Activated CD4-positive, alpha-beta memory T cell treated with anti-CD3 and anti-CD28 coated beads, Interleukin-2, amount 10 ng/mL, durations not matched to agents 7 days and 5 days (primary cell): Measurements from ENCODE around the gene GATD1. TPM values are rescaled to one million over a fixed set of nuclear protein-coding genes. Genes with fewer than 3 reads are reported as not detected.
"Not testable (repeated sequence)": the region's sequence is repeated elsewhere in the genome, so short reads cannot be mapped to it uniquely, and the experiment has no call there.

ENCODE experiments used
- CTCF ChIA-PET: fragments of 350-600 bp; sonication (Branson Sonifier 250); formaldehyde crosslinking; loops from one replicate; lab custom pipeline; 2021; ENCODE audit warnings: antibody characterized with exemption, inconsistent platforms; lab: Charles Lee
- POLR2A ChIA-PET: fragments of 350-600 bp; sonication (Branson Sonifier 250); formaldehyde crosslinking; loops from one replicate; lab custom pipeline; 2021; ENCODE audit warnings: antibody characterized with exemption; lab: Charles Lee
- DNase-seq: peaks from one replicate; pipeline ENCODE4 v3.0.0-alpha.2; 2020
- H3K27ac Mint-ChIP-seq: one replicate; pipeline ENCODE4 v1.8.0; 2021; ENCODE audit warnings: mild to moderate bottlenecking, mixed read lengths
- H3K27me3 Mint-ChIP-seq: one replicate; pipeline ENCODE4 v1.8.0; 2021; ENCODE audit warnings: mixed read lengths
- H3K36me3 Mint-ChIP-seq: one replicate; pipeline ENCODE4 v1.8.0; 2021; ENCODE audit warnings: low read depth, mixed read lengths
- H3K4me1 Mint-ChIP-seq: one replicate; pipeline ENCODE4 v1.8.0; 2021; ENCODE audit warnings: mixed read lengths
- H3K4me3 Mint-ChIP-seq: one replicate; pipeline ENCODE4 v1.8.0; 2021; ENCODE audit warnings: mild to moderate bottlenecking, mixed read lengths
- H3K9me3 Mint-ChIP-seq: one replicate; pipeline ENCODE4 v1.8.0; 2021; ENCODE audit warnings: mixed read lengths
- total RNA-seq, 2 experiments: library from RNA; stranded (reverse); gene quantifications; one replicate each; pipeline ENCODE4 v1.2.3, GENCODE V29; 2021

Gene GATD1
- total RNA-seq, 2 experiments from 2014 or later: 48.6 to 52.9 TPM

DNA sequence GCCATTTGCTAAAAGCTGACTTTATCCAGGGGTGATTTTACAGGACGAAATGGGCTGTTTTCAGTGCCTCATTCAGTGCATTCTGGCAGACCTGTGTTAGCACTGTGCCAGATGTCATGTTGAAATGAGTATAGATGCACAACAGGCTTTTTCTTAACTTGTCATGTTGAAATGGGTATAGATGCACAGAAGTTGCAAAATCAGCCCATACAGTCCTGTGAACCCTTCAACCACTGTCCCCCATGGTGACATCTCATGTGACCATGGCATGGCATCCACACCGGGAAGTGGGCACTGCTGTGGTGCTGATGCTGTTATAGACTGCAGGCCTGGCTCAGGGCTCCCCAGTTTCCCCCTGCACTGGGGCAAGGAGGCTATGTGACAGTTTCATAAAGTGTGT is 27.6 kb downstream of the GATD1 start:
- ChIA-PET CTCF (no interaction called here), POLR2A (interaction anchor here (1.5 kb wide), 1 partner anchor 40 kb away, joined by 3 read pairs; the partner anchor contains the start of gene CEND1)
- Mint-ChIP-seq H3K4me3 (peak overlapping the region; percentile 46), H3K27me3 (no peaks in the 10 kb centered on the region), H3K36me3 (peaks cover 15% of the 10 kb centered on the region), H3K27ac (peak overlapping the region; percentile 32), H3K4me1 (peaks cover 28% of the 10 kb centered on the region), H3K9me3 (no peaks in the 10 kb centered on the region)
- no peak for DNase-seq

DNA sequence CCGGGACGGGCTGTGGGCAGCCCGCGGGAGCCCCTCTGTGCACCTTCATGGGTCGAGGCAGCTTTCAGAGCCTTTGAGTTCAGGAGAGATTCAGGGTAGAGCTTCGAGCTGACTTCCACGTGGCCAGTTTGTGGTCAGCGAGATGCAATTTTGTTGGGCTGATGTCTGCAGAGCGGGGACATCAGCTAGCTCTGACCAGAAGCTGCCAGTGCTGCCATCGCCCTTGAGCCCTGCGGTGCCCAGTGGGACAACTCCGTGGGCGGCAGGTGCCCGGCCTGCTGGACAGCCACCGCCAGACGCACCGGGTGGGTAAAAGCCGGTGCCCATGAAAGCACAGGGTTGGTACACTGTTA is 29.3 kb downstream of the GATD1 start:
- POLR2A ChIA-PET: interaction anchor here (0.9 to 3.3 kb wide), 15 partner anchors 9 to 241 kb away, joined by 3 to 18 read pairs (median 3); partner anchors contain the start of genes CEND1, HRAS and IRF7
- CTCF ChIA-PET: interaction anchor here (1.2 to 3.5 kb wide), 5 partner anchors 9 to 212 kb away, joined by 3 to 22 read pairs (median 5); no protein-coding TSS in a partner anchor
- Mint-ChIP-seq H3K36me3 (peaks cover 15% of the 10 kb centered on the region), H3K27ac (peak overlapping the region; percentile 77), H3K27me3 (no peaks in the 10 kb centered on the region), H3K4me1 (peaks cover 28% of the 10 kb centered on the region), H3K4me3 (peak overlapping the region; percentile 82), H3K9me3 (no peaks in the 10 kb centered on the region)
- DNase-seq: no peak

DNA sequence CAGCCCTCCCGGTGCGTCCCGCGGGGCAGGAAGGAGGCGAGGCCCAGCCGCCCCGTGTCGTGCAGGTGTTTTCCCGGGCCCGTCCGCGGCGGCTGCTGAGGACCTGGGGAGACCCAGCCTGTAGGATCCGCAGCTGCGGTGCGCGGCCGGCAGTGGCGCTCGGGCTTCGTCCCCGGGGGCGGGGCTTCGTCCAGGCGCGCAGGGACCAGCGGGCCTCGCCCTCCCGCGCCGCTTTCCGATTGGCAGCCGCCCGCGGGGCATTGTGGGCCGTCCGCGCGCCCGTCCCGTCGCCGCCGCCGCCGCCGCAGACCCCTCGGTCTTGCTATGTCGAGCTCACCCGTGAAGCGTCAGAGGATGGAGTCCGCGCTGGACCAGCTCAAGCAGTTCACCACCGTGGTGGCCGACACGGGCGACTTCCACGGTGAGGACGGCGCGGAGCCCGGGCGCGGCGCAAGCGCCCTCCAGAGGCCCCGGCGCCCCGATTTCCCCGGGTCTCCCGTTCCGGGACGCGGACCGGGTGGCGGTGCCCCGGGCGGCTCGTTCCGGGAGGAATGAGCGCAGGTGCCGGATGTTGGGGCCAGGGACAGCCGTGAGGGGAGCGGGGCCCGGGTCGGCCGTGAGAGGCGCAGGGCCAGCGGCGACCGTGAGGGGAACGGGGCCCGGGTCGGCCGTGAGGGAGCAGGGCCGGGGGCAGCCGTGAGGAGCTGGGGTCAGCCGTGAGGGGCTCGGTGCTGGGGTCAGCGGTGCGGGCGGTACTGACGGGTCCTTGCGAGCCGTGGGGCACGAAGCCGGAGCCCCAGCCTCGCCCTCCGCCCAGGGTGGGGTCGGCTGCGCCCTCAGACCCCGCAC is 29.9 kb downstream of the GATD1 start, which contains the start of gene TALDO1:
Gene TALDO1 (plus strand): TSS at position 307 of the 849 bp plus-strand sequence. CDS start 18 bp downstream, at position 325.
- Mint-ChIP-seq H3K27ac (peak within 1 kb of the TSS; percentile 77), H3K27me3 (no peaks in the 10 kb centered on the region), H3K4me3 (peak within 1 kb of the TSS; percentile 82), H3K9me3 (no peaks in the 10 kb centered on the region), H3K4me1 (peaks cover 25% of the 10 kb centered on the region), H3K36me3 (peaks cover 10% of the 10 kb centered on the region)
- POLR2A ChIA-PET: interaction anchor here (0.9 to 3.3 kb wide), 16 partner anchors 10 to 241 kb away, joined by 3 to 18 read pairs (median 3); partner anchors contain the start of genes DEAF1, HRAS, IRF7 and TMEM80
- CTCF ChIA-PET: interaction anchor here (0.6 to 3.5 kb wide), 6 partner anchors 9 to 528 kb away, joined by 3 to 22 read pairs (median 5); no protein-coding TSS in a partner anchor
- DNase-seq: peak; percentile 89

DNA sequence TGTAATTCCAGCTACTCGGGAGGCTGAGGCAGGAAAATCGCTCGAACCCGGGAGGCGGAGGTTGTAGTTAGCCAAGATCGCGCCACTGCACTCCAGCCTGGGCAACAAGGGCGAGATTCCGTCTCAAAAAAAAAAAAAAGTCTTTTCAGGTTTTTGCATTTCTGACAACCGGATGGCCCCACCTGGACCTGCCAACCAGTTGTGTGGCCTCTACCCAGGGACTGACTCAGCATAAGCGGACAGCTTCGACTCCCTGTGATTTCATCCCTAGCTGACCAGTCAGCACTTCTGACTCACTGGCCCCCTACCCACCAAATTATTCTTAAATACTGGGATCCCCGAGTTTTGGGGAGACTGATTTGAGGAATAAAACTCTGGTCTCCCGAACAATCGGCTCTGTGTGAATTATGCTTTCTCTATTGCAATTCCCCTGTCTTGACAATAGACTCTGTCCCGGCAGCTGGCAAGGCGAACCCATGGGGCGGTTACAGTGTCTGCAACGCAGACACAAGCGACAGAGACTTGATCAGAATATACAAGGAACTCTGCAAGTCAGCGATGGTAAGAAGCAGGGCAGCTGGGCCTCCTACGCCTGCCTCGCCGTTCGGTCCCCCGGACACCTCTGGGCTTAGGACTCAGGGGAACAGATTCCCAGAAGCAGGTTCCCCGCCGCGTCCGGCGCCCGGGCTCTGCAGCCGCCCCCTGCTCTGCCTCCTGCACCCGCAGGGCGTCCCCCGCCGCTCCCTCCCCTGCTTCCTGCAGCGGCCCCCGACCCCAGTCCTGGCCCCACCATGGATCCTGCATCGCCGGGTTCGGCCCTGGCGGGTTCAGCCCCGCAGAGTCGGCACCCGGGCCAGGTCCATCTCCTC is 30.8 kb downstream of the GATD1 start:
- CTCF ChIA-PET: interaction anchor here (1.4 to 3.5 kb wide), 3 partner anchors 10 to 20 kb away, joined by 5 to 22 read pairs (median 5); no protein-coding TSS in a partner anchor

DNA sequence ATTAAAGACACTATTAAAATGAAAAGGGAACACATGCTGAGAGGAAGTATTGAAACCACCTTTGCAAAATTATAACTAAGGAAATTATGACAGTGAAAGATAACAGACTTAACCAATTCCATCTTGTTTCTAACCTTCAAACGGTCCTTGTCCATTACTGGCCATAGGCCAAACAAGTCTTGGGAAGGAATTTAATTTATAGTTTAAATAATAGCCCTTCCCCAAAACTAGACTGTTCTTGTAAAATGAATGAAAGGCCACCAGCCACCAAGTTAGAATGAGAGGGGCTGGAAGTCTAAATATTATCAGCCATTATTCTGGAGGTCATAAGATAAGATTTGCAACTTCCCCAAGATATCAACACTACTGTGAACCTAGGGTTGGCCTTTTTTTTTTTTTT is 31.9 kb downstream of the GATD1 start:
- POLR2A ChIA-PET: no interaction called here
- H3K27ac Mint-ChIP-seq: no peak overlapping the region
- peaks cover 21% of the 10 kb centered on the region for H3K4me1 Mint-ChIP-seq
- peak overlapping the region; percentile 5 for H3K4me3 Mint-ChIP-seq
- H3K36me3 Mint-ChIP-seq: peaks cover 8% of the 10 kb centered on the region
- DNase-seq: no peak
- CTCF ChIA-PET: interaction anchor here (0.6 kb wide), 1 partner anchor 19 kb away, joined by 3 read pairs; no protein-coding TSS in a partner anchor
- no peaks in the 10 kb centered on the region for H3K9me3 Mint-ChIP-seq
- H3K27me3 Mint-ChIP-seq: peaks cover 2% of the 10 kb centered on the region

More for the DNA sequence above, 30.8 kb downstream of the GATD1 start:
- no peaks in the 10 kb centered on the region for H3K9me3 Mint-ChIP-seq
- peak overlapping the region; percentile 74 for H3K27ac Mint-ChIP-seq
- POLR2A ChIA-PET: interaction anchor here (0.7 to 3.3 kb wide), 11 partner anchors 11 to 240 kb away, joined by 3 to 18 read pairs (median 3); partner anchors contain the start of genes DEAF1, HRAS, IRF7 and TMEM80
- peaks cover 23% of the 10 kb centered on the region for H3K4me1 Mint-ChIP-seq
- H3K4me3 Mint-ChIP-seq: peak overlapping the region; percentile 82
- peaks cover 2% of the 10 kb centered on the region for H3K27me3 Mint-ChIP-seq
- peak; percentile 55 for DNase-seq
- peaks cover 8% of the 10 kb centered on the region for H3K36me3 Mint-ChIP-seq

DNA sequence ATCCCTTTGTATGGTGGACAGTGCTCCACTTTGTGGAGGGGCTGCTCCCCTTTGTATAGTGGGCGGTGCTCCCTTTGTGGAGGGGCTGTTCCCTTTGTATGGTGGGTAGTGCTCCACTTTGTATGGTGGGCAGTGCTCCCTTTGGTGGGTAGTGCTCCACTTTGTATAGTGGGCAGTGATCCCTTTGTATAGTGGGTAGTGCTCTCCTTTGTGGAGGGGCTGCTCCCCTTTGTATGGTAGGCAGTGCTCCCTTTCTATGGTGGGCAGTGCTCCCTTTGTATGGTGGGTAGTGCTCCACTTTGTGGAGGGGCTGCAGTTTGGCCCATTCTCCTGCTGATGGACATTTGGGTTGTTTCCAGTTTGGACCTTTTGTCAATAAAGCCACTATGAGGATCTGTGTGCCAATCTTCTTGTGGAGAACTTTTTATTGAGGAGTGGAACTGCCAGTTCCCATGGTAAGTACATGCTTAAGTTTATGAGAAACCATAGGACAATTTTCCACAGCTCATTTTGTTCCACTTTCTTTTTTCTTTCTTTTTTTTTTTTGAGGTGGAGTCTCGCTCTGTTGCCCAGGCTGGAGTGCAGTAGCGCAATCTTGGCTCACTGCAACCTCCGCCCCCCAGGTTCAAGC is 34.6 kb downstream of the GATD1 start:
- no peaks in the 10 kb centered on the region for H3K36me3 Mint-ChIP-seq
- H3K4me1 Mint-ChIP-seq: peaks cover 10% of the 10 kb centered on the region
- H3K27ac Mint-ChIP-seq: no peak overlapping the region
- ChIA-PET CTCF (interaction anchor here (1.0 kb wide), 1 partner anchor 47 kb away, joined by 3 read pairs; the partner anchor contains the start of gene TMEM80), POLR2A (no interaction called here)
- H3K27me3 Mint-ChIP-seq: peaks cover 8% of the 10 kb centered on the region
- H3K4me3 Mint-ChIP-seq: no peak overlapping the region
- DNase-seq: no peak
- H3K9me3 Mint-ChIP-seq: no peaks in the 10 kb centered on the region

DNA sequence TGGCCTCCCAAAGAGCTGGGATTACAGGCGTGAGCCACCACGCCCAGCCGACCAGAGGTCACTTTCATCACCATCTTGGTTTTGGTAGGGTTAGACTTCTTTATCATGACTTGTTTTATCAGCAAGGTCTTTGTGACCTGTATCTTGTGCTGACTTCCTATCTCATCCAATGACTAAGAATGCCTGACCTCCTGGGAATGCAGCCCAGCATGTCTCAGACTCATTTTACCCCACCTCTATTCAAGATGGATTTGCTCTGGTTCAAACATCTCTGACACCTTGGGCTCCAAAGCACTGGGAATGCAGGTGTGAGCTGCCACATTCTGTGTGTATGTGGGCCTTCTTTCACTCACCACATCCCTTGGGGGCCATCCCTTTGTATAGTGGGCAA is 35.1 kb downstream of the GATD1 start:
- Mint-ChIP-seq H3K27me3 (peaks cover 11% of the 10 kb centered on the region), H3K4me3 (no peak overlapping the region), H3K4me1 (peaks cover 16% of the 10 kb centered on the region), H3K27ac (no peak overlapping the region), H3K9me3 (no peaks in the 10 kb centered on the region), H3K36me3 (no peaks in the 10 kb centered on the region)
- ChIA-PET POLR2A (interaction anchor here (1.4 kb wide), 1 partner anchor 17 kb away, joined by 3 read pairs; no protein-coding TSS in a partner anchor), CTCF (no interaction called here)
- no peak for DNase-seq

DNA sequence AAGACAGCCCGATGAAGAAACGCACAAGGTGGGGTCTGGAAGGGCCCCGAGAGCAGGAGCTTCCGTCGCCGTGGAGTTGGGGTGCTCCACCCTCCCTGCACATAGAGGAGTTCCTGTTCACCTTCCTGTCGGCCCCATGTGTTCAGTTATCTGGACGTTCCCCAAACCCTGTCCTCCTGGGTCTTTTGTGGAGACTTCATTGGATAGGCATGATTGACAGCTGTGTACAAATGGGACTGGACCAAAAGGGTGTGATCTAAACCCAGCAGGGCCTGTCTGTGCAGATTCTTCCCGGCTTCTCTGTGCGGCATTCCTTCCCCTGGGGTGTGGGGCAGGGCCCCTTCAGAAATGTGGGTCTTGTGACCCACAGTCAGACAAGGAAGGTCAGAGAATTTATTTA is 39.4 kb downstream of the GATD1 start:
- H3K36me3 Mint-ChIP-seq, H3K4me3 Mint-ChIP-seq, H3K9me3 Mint-ChIP-seq, POLR2A ChIA-PET, H3K27ac Mint-ChIP-seq, DNase-seq: not testable (repeated sequence)
- H3K4me1 Mint-ChIP-seq: peaks cover 17% of the 10 kb centered on the region
- CTCF ChIA-PET: interaction anchor here (0.6 to 1.4 kb wide), 2 partner anchors 11 to 14 kb away, joined by 3 to 11 read pairs; no protein-coding TSS in a partner anchor
- peaks cover 11% of the 10 kb centered on the region for H3K27me3 Mint-ChIP-seq

DNA sequence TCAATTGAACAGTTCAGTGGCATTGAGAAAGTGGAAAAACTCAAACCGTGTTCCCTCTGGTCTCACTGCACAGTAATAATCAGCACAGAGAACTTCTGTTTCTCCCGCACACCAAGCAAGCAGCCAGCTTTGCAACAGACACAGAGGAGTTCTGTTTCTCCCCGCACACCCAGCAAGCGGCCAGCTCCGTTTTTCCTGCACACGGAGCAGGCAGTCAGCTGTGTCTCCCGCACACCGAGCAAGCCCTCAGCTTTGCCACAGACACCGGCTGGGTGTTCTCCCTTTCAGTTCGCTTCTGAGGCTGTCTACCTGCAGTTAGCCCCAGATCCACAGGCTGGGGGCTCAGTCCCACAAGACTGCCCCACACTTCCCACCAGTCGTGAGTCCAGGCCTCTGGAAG is 39.9 kb downstream of the GATD1 start:
- Mint-ChIP-seq H3K9me3 (no peaks in the 10 kb centered on the region), H3K36me3 (peaks cover 3% of the 10 kb centered on the region), H3K4me1 (peaks cover 17% of the 10 kb centered on the region), H3K27me3 (peaks cover 11% of the 10 kb centered on the region), H3K27ac (no peak overlapping the region), H3K4me3 (peak overlapping the region; percentile 24)
- DNase-seq: no peak
- ChIA-PET CTCF (interaction anchor here (0.6 to 1.4 kb wide), 2 partner anchors 11 to 13 kb away, joined by 3 to 11 read pairs; no protein-coding TSS in a partner anchor), POLR2A (no interaction called here)

DNA sequence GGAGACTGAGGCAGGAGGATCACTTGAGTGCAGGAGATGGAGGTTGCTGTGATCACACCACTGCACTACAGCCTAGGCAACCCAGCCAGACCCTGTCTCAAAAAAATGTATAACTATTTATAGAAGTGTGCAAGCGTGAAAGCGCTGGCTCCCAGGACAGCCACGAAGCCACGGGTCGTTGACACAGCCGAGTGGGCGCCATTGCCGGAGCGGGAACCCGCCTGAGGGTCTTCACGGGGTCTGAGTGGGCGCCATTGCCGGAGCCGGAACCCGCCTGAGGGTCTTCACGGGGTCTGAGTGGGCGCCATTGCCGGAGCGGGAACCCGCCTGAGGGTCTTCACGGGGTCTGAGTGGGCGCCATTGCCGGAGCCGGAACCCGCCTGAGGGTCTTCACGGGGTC is 42.7 kb downstream of the GATD1 start:
- DNase-seq, H3K27me3 Mint-ChIP-seq, POLR2A ChIA-PET, H3K27ac Mint-ChIP-seq, H3K9me3 Mint-ChIP-seq, H3K4me3 Mint-ChIP-seq, H3K36me3 Mint-ChIP-seq: not testable (repeated sequence)
- CTCF ChIA-PET: interaction anchor here (2.0 kb wide), 1 partner anchor 11 kb away, joined by 6 read pairs; no protein-coding TSS in a partner anchor
- H3K4me1 Mint-ChIP-seq: peaks cover 17% of the 10 kb centered on the region

DNA sequence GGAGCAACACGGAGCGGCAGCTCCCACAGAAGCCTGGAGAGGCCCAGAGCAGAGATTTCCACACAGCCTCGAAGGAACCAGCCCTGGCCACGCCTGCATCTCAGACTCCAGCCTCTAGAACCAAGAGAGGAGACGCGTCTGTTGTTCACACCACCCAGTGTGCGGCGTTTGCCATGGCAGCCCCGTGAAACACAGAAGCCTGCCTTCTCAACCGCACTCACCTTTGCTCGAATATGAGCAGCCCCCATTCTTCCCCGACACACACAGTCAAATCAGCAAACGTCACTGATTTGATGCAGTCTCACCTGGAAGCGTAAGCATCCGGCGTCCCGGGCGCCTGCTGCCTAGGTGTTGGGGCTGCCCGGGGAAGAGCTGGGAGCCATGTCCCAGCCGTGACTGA is 44.2 kb downstream of the GATD1 start:
- CTCF ChIA-PET: interaction anchor here (2.0 kb wide), 1 partner anchor 9 kb away, joined by 6 read pairs; no protein-coding TSS in a partner anchor
- no peaks in the 10 kb centered on the region for H3K9me3 Mint-ChIP-seq
- peaks cover 15% of the 10 kb centered on the region for H3K4me1 Mint-ChIP-seq
- POLR2A ChIA-PET: interaction anchor here (1.3 kb wide), 1 partner anchor 14 kb away, joined by 3 read pairs; no protein-coding TSS in a partner anchor
- peaks cover 3% of the 10 kb centered on the region for H3K36me3 Mint-ChIP-seq
- no peak overlapping the region for H3K27ac Mint-ChIP-seq
- DNase-seq: no peak
- H3K27me3 Mint-ChIP-seq: peaks cover 6% of the 10 kb centered on the region
- no peak overlapping the region for H3K4me3 Mint-ChIP-seq
